ENCODE data around the gene AMN1. TPM values are rescaled to one million over a fixed set of nuclear protein-coding genes. Genes with fewer than 3 reads are reported as not detected.

The AMN1 gene
- total and polyA plus RNA-seq, 2 of the 4 experiments (the other 2 are of a cell fraction) = 3.4 to 5.2 TPM

DNA sequence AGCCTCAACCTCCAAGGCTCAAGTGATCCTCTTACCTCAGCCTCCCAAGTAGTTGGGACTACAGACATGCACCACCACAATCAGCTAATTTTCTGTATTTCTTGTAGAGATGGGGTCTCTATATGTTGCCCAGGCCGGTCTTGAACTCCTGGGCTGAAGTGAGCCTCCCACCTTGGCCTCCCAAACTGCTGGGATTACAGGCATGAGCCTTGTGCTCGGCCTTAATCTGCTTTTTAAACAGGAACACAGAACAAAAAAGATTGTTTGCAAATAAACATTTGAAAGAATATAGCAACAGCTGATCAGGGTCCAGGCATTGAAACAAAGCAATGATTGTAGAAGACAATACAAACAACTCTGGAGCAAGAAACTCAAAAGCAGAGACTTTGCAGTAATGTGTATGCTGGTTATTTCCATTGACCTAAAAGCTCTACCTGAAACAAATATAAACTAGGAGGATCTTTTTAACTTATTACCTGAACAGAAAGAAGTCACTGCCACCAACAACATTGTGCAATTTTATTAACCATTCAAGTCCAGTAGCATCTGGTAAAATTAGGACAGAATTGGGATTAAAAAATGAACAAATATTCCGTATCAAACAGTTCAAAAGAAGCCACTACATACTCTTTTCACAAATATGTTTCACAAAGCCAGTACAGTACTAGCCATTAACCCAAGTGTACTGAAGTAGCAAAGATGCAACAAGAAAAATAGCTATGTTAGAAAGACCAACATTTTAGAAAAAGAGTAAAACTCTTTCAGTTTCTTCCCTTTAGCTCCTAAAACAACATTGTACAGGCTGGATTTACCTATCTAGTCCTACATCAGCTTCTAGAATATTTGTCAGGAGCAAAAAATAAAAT is 14.2 kb downstream of the AMN1 start:
- no peak overlapping the region for H3K23ac ChIP-seq (ENCODE audit: low read depth, low read length)
- ATAC-seq (ENCODE audit: low read depth) (no peak), DNase-seq (no peak)
- in situ Hi-C loops (cut with MboI; ENCODE audit: low sequenced_read_pairs) = no loop called here
- no peaks in the 10 kb centered on the region for H4K20me1 ChIP-seq (ENCODE audit: insufficient read depth, low read length)
- no peak overlapping the region for H3K9ac ChIP-seq (ENCODE audit: low read depth, low read length)
- dilution Hi-C loops (cut with HindIII; ENCODE audit: low sequenced_read_pairs, unreplicated experiment) = no loop called here
- peak overlapping the region; percentile 21; the same call in 1 of the 2 replicates for H3K4me2 ChIP-seq (ENCODE audit: low read depth, low read length)
- H3K79me1 ChIP-seq (ENCODE audit: low read depth in 1 of 2, low read length in 2 of 2) = no peaks in the 10 kb centered on the region
- H3K4ac ChIP-seq (ENCODE audit: low read depth, low read length) = no peak overlapping the region
- H4K91ac ChIP-seq (ENCODE audit: insufficient read depth, low read depth, low read length) = no peak overlapping the region
- no peak overlapping the region for H2AFZ ChIP-seq (replicated peaks; ENCODE audit: low read length, poor library complexity)
- CTCF ChIA-PET = interaction anchor here (0.6 to 1.3 kb wide), 3 partner anchors 10 to 509 kb away, joined by 3 to 4 read pairs (median 3); no protein-coding TSS in a partner anchor
- H4K5ac ChIP-seq (ENCODE audit: low read depth, low read length) = no peak overlapping the region; the same call in 1 of the 2 replicates
- H3K4me3 ChIP-seq (ENCODE audit: insufficient read depth, low read depth, low read length) = no peak overlapping the region
- whole genome bisulfite sequencing, 2 experiments (ENCODE audit: extremely low coverage in 2 of 2, insufficient read length in 1 of 2) = no CpG with 5 or more reads among the region's 3 CpGs
- H2AK9ac ChIP-seq (replicated peaks; ENCODE audit: low read depth, low read length, poor library complexity) = no peak overlapping the region
- H2AK5ac ChIP-seq (ENCODE audit: low read depth, low read length) = no peak overlapping the region
- H3K36me3 ChIP-seq (ENCODE audit: control insufficient read depth, insufficient read depth, low read length) = no peaks in the 10 kb centered on the region
- H3K14ac ChIP-seq (replicated peaks; ENCODE audit: low read depth, low read length) = no peak overlapping the region
- intact Hi-C loops (cut with micrococcal nuclease) = no loop called here
- TF ChIP-seq CHD1 (IDR thresholded peaks at IDR 0.05; ENCODE audit: low read depth, low read length) = no peak
- TF ChIP-seq RCOR1 (IDR thresholded peaks at IDR 0.05; ENCODE audit: insufficient replicate concordance, low read length) = no peak
- no peak overlapping the region for H2BK5ac ChIP-seq (ENCODE audit: low read depth, low read length, poor library complexity, severe bottlenecking)
- no peaks in the 10 kb centered on the region for H3K9me3 ChIP-seq (ENCODE audit: control insufficient read depth, insufficient read depth, low read length)
- no TSS peak for BruUV-seq (replicated peaks)
- no peak overlapping the region for H2BK15ac ChIP-seq (ENCODE audit: low read depth, low read length)
- H4K8ac ChIP-seq (ENCODE audit: low read depth in 2 of 2, low read length in 2 of 2) = no peak overlapping the region
- no peak overlapping the region for H2BK120ac ChIP-seq (ENCODE audit: low read depth, low read length)
- H3K27me3 ChIP-seq (ENCODE audit: control insufficient read depth, insufficient read depth, low read length) = no peaks in the 10 kb centered on the region
- no peaks in the 10 kb centered on the region for H3K4me1 ChIP-seq (ENCODE audit: control insufficient read depth, insufficient read depth, low read length)
- no peak overlapping the region for H2BK20ac ChIP-seq (ENCODE audit: low read depth, low read length)
- no peak overlapping the region for H3K18ac ChIP-seq (ENCODE audit: low read depth, low read length)
- H3K56ac ChIP-seq (ENCODE audit: extremely low read depth, insufficient read depth, low read length) = no peak overlapping the region
- H3K27ac ChIP-seq (ENCODE audit: insufficient read depth, low read length) = no peak overlapping the region
- POLR2A ChIA-PET (ENCODE audit: unreplicated experiment) = interaction anchor here (0.7 kb wide), 1 partner anchor 61 kb away, joined by 3 read pairs; no protein-coding TSS in a partner anchor
- H3K9me1 ChIP-seq (ENCODE audit: insufficient read depth, low read length) = no peaks in the 10 kb centered on the region
